Gastroesophageal sphincter (tissue), 3 donors: ENCODE data around the gene EMX1.

ENCODE experiments used
- CTCF ChIP-seq, 4 experiments: fragments of 200-600 bp in 2 of 4; fragments of 450-650 bp in 2 of 4; sonication (generic) in 1 of 4; IDR thresholded peaks; one replicate each; pipeline ENCODE4 v1.5.1; 2017 to 2019; ENCODE audit warnings: antibody characterized with exemption in 4 of 4, mild to moderate bottlenecking in 2 of 4, moderate library complexity in 2 of 4
- POLR2A ChIP-seq, 2 donors: fragments of 450-650 bp; IDR thresholded peaks; one replicate each; pipeline ENCODE4 v1.6.1; 2017; ENCODE audit warnings: antibody characterized with exemption in 2 of 2, mild to moderate bottlenecking in 2 of 2, moderate library complexity in 1 of 2

- TF ChIP-seq CTCF (IDR thresholded peaks at IDR 0.05): no peak
- TF ChIP-seq POLR2A (IDR thresholded peaks at IDR 0.05): no peak
These were observed 17.0 kb upstream of the EMX1 start for GRCh38 chr2:72900191-72900825.
